ENCODE results near the gene KITLG.
A peak's percentile ranks its signal among the peaks of the same experiment; 100 is the strongest.

The KITLG gene

DNA sequence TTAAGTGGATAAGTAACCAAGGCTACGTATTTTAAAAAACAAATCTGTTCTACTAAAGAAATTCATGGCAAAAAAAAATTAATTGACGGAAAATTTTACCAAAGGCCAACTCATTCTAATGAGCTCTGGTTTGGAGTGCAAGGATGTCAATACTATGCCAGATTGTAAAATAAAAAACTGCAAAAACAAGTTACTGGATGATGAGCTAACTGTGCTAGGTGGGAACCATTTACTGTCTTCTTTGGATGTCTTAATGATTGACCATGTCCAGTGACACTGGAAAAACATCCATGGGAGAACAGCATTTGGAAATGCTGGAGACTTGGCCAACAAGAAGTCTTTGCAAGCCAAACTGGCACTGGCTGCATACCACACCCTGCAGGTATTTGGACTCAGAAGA is 41.6 kb downstream of the KITLG start:
- H3K4me1 ChIP-seq: no peaks in the 10 kb centered on the region
- no peak overlapping the region for H3K27ac ChIP-seq
- TF ChIP-seq, protein P1, sequence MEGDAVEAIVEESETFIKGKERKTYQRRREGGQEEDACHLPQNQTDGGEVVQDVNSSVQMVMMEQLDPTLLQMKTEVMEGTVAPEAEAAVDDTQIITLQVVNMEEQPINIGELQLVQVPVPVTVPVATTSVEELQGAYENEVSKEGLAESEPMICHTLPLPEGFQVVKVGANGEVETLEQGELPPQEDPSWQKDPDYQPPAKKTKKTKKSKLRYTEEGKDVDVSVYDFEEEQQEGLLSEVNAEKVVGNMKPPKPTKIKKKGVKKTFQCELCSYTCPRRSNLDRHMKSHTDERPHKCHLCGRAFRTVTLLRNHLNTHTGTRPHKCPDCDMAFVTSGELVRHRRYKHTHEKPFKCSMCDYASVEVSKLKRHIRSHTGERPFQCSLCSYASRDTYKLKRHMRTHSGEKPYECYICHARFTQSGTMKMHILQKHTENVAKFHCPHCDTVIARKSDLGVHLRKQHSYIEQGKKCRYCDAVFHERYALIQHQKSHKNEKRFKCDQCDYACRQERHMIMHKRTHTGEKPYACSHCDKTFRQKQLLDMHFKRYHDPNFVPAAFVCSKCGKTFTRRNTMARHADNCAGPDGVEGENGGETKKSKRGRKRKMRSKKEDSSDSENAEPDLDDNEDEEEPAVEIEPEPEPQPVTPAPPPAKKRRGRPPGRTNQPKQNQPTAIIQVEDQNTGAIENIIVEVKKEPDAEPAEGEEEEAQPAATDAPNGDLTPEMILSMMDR (IDR thresholded peaks at IDR 0.05): no peak
- intact Hi-C loops (cut with DNase I; ENCODE audit: low total_unique reads): no loop called here
- DNase-seq: no peak
- no peaks in the 10 kb centered on the region for H3K27me3 ChIP-seq
- H3K9me3 ChIP-seq: no peaks in the 10 kb centered on the region
- H3K36me3 ChIP-seq: peaks cover 0 to 5% (median 0%) of the 10 kb centered on the region in 3 donors
- H3K4me3 ChIP-seq: no peak overlapping the region

DNA sequence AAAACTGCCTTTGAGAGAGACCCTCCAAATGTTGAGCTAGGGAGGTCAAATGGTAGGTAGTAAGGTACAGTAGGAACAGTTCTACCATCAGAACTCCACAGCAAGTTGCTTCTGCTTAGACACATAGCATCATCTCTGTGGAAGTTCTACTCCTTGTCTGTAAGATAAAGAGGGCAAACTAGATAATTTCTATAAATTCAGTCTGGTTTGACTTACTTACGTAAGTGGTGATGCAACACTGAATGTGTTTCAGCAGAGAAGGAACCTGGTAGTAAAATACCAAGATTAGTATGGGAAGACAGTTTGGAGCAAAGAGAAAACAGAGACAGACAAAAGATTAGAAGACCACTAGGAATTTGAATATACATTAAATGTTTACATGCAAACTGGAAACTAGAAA is 42.0 kb downstream of the KITLG start:
- Histone ChIP-seq H3K27ac (no peak overlapping the region), H3K4me3 (no peak overlapping the region), H3K4me1 (no peaks in the 10 kb centered on the region), H3K36me3 (peaks cover 0 to 3% (median 0%) of the 10 kb centered on the region in 3 donors), H3K9me3 (no peaks in the 10 kb centered on the region), H3K27me3 (no peaks in the 10 kb centered on the region)
- TF ChIP-seq, protein P1 (IDR thresholded peaks at IDR 0.05): no peak
- intact Hi-C loops (cut with DNase I; ENCODE audit: low total_unique reads): no loop called here
- no peak for DNase-seq

DNA sequence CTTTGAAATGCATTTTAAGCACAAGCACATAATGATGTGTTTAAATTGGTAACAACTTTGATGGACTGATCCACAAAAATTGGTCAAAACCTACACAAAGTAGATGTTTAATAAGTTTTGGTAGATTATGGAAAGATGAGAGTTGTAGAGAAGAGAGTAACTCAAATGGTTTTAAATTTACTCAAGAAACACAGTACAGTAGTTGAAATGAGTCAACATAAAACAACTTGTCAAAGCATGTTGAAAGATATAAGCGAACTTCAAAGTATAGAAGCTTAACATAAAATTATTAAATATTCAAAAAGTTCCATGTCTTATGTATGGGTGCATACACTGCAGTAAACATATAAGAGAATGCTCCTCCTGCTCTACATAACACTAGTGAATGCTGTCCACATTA is 49.4 kb downstream of the KITLG start:
- intact Hi-C loops (cut with DNase I; ENCODE audit: low total_unique reads): no loop called here
- Histone ChIP-seq H3K4me1 (peaks cover 0 to 17% (median 3%) of the 10 kb centered on the region in 4 donors), H3K36me3 (peaks cover 0 to 4% (median 0%) of the 10 kb centered on the region in 3 donors), H3K9me3 (peaks cover 0 to 8% (median 8%) of the 10 kb centered on the region in 3 donors), H3K4me3 (no peak overlapping the region), H3K27ac (no peak overlapping the region), H3K27me3 (no peaks in the 10 kb centered on the region)
- TF ChIP-seq, protein P1 (IDR thresholded peaks at IDR 0.05): no peak
- DNase-seq: no peak

DNA sequence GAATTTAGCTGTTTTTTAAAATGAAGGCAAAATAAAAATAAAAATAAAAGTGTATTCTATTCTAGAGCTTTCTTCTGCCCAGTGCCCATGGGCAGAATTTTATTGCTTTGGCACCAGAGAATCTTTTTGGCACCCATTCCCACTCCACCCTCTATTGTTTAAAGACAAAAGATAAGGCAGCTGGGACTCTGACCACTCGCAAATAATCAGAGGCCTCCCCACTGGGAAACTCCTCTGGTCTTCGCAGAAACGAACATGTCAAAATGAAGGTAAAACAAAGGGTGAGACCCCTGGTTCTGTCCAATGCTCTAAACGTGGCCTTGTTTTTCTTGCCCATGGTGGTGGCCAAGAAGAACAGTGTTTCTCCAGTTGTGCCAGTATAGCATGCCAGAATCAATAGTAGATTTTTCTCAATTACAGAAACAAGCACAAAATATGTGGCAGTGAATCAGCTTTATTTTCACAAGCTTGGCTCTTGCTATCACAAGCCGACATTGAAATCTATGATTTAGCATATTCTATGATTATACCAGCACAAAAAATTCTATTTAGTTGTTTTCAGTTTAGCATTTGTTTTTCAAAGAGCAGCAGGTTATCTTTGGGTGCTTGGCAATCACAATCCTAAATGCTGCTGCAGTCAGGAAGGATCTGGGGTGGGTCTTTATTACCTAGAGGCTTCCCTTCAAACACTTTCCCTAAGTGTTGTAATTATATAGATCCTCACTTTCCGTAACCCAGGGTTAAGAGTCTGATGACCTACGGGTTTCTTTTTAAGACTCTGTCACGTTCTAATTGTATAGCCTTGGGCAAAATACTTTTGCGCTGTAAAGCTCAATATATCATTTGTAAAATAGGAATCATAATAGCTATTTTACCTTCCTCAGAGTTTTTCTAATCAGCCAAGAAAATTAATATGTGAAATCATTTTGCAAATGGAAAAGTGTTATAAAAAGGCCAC is 50.5 kb downstream of the KITLG start:
- Histone ChIP-seq H3K27me3 (no peaks in the 10 kb centered on the region), H3K9me3 (peaks cover 0 to 8% (median 8%) of the 10 kb centered on the region in 3 donors), H3K27ac (peak overlapping the region in 1 of 2 donors; percentile 38), H3K4me1 (peaks cover 0 to 17% (median 3%) of the 10 kb centered on the region in 4 donors), H3K4me3 (no peak overlapping the region), H3K36me3 (peaks cover 0 to 4% (median 0%) of the 10 kb centered on the region in 3 donors)
- TF ChIP-seq, protein P1 (IDR thresholded peaks at IDR 0.05): no peak
- DNase-seq: no peak
- intact Hi-C loops (cut with DNase I; ENCODE audit: low total_unique reads): no loop called here

DNA sequence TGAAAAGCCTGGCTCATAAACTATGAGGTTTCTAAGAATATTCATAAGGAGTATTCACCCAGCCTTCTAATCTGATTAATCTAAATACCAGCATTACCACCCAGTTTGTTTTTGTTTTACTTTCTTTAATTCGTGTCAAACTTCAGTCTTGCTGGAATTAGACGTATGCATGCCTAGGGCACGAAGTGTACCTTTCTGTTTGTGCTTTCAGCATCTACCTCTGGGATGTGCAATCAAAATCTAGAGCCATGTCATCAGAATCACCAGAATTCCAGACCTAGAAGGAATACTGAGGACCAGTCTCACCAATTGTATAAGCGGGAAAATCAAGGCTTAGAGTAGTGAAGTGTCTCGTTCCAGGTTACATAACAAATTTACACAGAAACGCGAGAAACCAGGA is 57.3 kb downstream of the KITLG start:
- no peak for DNase-seq
- intact Hi-C loops (cut with DNase I; ENCODE audit: low total_unique reads): no loop called here
- TF ChIP-seq, protein P1 (IDR thresholded peaks at IDR 0.05): no peak
- H3K4me1 ChIP-seq: peaks cover 0 to 20% (median 5%) of the 10 kb centered on the region in 4 donors
- H3K27me3 ChIP-seq: no peaks in the 10 kb centered on the region
- H3K36me3 ChIP-seq: peaks cover 0 to 4% (median 0%) of the 10 kb centered on the region in 3 donors
- H3K9me3 ChIP-seq: peaks cover 0 to 8% (median 6%) of the 10 kb centered on the region in 3 donors
- no peak overlapping the region for H3K27ac ChIP-seq
- H3K4me3 ChIP-seq: no peak overlapping the region
